GM12878 (cell line): Measurements from ENCODE around the gene TDRD12. TPM values are rescaled to one million over a fixed set of nuclear protein-coding genes. Genes with fewer than 3 reads are reported as not detected.

Experiments
- ATAC-seq: fragments of 200-7000 bp; cut with Tn5 transposase; 3 replicates; pipeline ENCODE4 v1.9.1; 2020; ENCODE audit warnings: mild to moderate bottlenecking, moderate library complexity
- BruUV-seq: library from RNA; stranded (reverse); fragments of 400-500 nt; replicated peaks from 2 replicates; lab custom pipeline; 2021; lab: Mats Ljungman, UMichigan
- CTCF ChIA-PET: fragments of 300-600 bp; sonication (Branson Sonifier 250); formaldehyde crosslinking; extraction: SDS; loops from one replicate; lab custom pipeline; 2021; ENCODE audit warnings: inconsistent platforms; lab: Yijun Ruan, JAX
- POLR2A ChIA-PET: fragments of 350-600 bp; formaldehyde crosslinking; extraction: SDS; loops from one replicate; lab custom pipeline; 2021; ENCODE audit warnings: inconsistent platforms; lab: Charles Lee
- RAD21 ChIA-PET: fragments of 300-600 bp; sonication (Branson Sonifier 250); formaldehyde crosslinking; loops from one replicate; lab custom pipeline; 2023; ENCODE audit warnings: antibody characterized with exemption; ENCODE audit not compliant: unreplicated experiment; lab: Charles Lee
- SMC1A ChIA-PET: fragments of 300-600 bp; sonication (Branson Sonifier 250); formaldehyde crosslinking; loops from one replicate; lab custom pipeline; 2023; ENCODE audit not compliant: unreplicated experiment, uncharacterized antibody; lab: Charles Lee
- DNase-seq: peaks from one replicate; pipeline ENCODE4 v3.0.0-alpha.2; 2011; ENCODE audit warnings: low read depth, low spot score
- FAIRE-seq: peaks from 3 replicates; lab custom pipeline; 2011; peaks lifted over from hg19 to GRCh38; lab: Jason Lieb, UNC
- H2AFZ ChIP-seq: 2 replicates; pipeline ENCODE4 v1.6.0; 2011; ENCODE audit warnings: low read depth, low read length, control low read depth; ENCODE audit not compliant: control insufficient read depth
- H3K27ac ChIP-seq: 2 replicates; pipeline ENCODE4 v1.5.1; 2011; ENCODE audit warnings: control low read depth; ENCODE audit not compliant: control insufficient read depth, insufficient read depth
- H3K27me3 ChIP-seq, 2 experiments: replicated peaks in 1 of 2; 2 replicates each; pipeline versions ENCODE4 v1.6.0 to v1.6.1; 2011; ENCODE audit warnings: low read length in 1 of 2; ENCODE audit not compliant: control insufficient read depth in 2 of 2, insufficient read depth in 2 of 2
- H3K36me3 ChIP-seq, 2 experiments: 2 replicates each; pipeline ENCODE4 v1.5.1; 2011; ENCODE audit warnings: low read length in 1 of 2; ENCODE audit not compliant: control insufficient read depth in 2 of 2, insufficient read depth in 2 of 2
- H3K4me1 ChIP-seq: 2 replicates; pipeline ENCODE4 v1.6.1; 2011; ENCODE audit warnings: mild to moderate bottlenecking, low read length, moderate library complexity, mixed read lengths; ENCODE audit not compliant: control insufficient read depth, insufficient read depth
- H3K4me2 ChIP-seq: 2 replicates; pipeline ENCODE4 v1.6.0; 2011; ENCODE audit warnings: control low read depth; ENCODE audit not compliant: control insufficient read depth, insufficient read depth
- H3K4me3 ChIP-seq: fragments of 200-600 bp; sonication (generic); 2 replicates; pipeline ENCODE4 v1.5.1; 2016
- H3K79me2 ChIP-seq: 2 replicates; pipeline ENCODE4 v1.6.0; 2011; ENCODE audit warnings: low read length; ENCODE audit not compliant: control insufficient read depth, insufficient read depth
- H3K9ac ChIP-seq: 2 replicates; pipeline ENCODE4 v1.8.0; 2011; ENCODE audit warnings: low read length, control low read depth, mixed read lengths; ENCODE audit not compliant: control insufficient read depth, insufficient read depth
- H3K9me3 ChIP-seq: replicated peaks from 3 replicates; pipeline ENCODE4 v1.5.1; 2011; ENCODE audit warnings: mild to moderate bottlenecking, low read length; ENCODE audit not compliant: control insufficient read depth, insufficient read depth
- H4K20me1 ChIP-seq: 2 replicates; pipeline ENCODE4 v1.6.0; 2011; ENCODE audit not compliant: control insufficient read depth, insufficient read depth
- BACH1 ChIP-seq: fragments of 450-650 bp; IDR thresholded peaks from 2 replicates; pipeline ENCODE4 v1.6.1; 2017; ENCODE audit warnings: mild to moderate bottlenecking, borderline replicate concordance
- EP300 ChIP-seq, 2 experiments: fragments of 150-350 bp in 1 of 2; IDR thresholded peaks; 2 replicates each; pipeline ENCODE4 v1.6.1; 2011 to 2012; ENCODE audit warnings: low read depth in 2 of 2, low read length in 2 of 2, borderline replicate concordance in 1 of 2, improper control_type of control experiment in 1 of 2, inconsistent platforms in 1 of 2; ENCODE audit not compliant: control insufficient read depth in 1 of 2
- KLF5 ChIP-seq: fragments of 450-650 bp; IDR thresholded peaks from 2 replicates; pipeline ENCODE4 v1.6.1; 2014; ENCODE audit warnings: mild to moderate bottlenecking; ENCODE audit not compliant: partially characterized antibody
- SPI1 ChIP-seq: IDR thresholded peaks from 2 replicates; pipeline ENCODE4 v1.6.1; 2011; ENCODE audit warnings: low read depth, mild to moderate bottlenecking, low read length, moderate library complexity, borderline replicate concordance; ENCODE audit not compliant: insufficient read depth
- TCF12 ChIP-seq: IDR thresholded peaks from 2 replicates; pipeline ENCODE4 v1.6.1; 2011; ENCODE audit warnings: low read depth, mild to moderate bottlenecking, low read length
- WGBS: methylation state at CpG from one replicate; pipeline ENCODE4 v1.1.6; 2016; ENCODE audit warnings: low lambda C conversion rate; ENCODE audit not compliant: insufficient replicate concordance, insufficient coverage; ENCODE audit errors: missing lambda C conversion rate; 5-methylcytosine and 5-hydroxymethylcytosine counted together
- in situ Hi-C: fragments of 300-500 bp; cut with MboI; formaldehyde crosslinking; loops from 9 replicates; pipeline ENCODE4 v1.14.3; 2018; ENCODE audit warnings: mixed read lengths
- intact Hi-C: fragments of 100-400 bp; cut with micrococcal nuclease; formaldehyde crosslinking; loops from one replicate; pipeline ENCODE4 v1.14.2; 2022; ENCODE audit not compliant: unreplicated experiment
- polyA plus RNA-seq, 11 experiments: library from polyadenylated mRNA; depleted of rRNA in 4 of 11; unstranded in 6 of 11; stranded (reverse) in 5 of 11; fragments of >200 nt; fragmentation: Nextera tagmentation in 4 of 11; fragmentation: Illumina TruSeq in 1 of 11; extraction: Ambion mirVana in 4 of 11; extraction: Trizol in 1 of 11; gene quantifications; 1 replicate in 1 of 11; 2 replicates in 10 of 11; pipeline versions ENCODE4 v1.2.1 to v1.2.3, GENCODE V29; 2011 to 2016; ENCODE audit warnings: inconsistent platforms in 2 of 11, missing spikeins in 2 of 11, low read depth in 1 of 11
- total RNA-seq, 4 experiments: library from RNA; depleted of rRNA in 3 of 4; stranded (reverse); fragments of >200 nt in 3 of 4; fragmentation: Illumina TruSeq in 1 of 4; extraction: Trizol in 1 of 4; gene quantifications; 2 replicates each; pipeline versions ENCODE4 v1.2.1 to v1.2.3, GENCODE V29; 2013 to 2021
- TF ChIP-seq, protein P1 (sequence below): IDR thresholded peaks from 2 replicates; pipeline ENCODE4 v1.6.1; 2012; ENCODE audit warnings: low read depth, low read length, improper control_type of control experiment

The TDRD12 gene
- total and polyA plus RNA-seq, 10 of the 15 experiments (the other 5 are each of a cell fraction or from before 2014, with no cell fraction given): 0.08 to 0.15 TPM; not detected in 8

DNA sequence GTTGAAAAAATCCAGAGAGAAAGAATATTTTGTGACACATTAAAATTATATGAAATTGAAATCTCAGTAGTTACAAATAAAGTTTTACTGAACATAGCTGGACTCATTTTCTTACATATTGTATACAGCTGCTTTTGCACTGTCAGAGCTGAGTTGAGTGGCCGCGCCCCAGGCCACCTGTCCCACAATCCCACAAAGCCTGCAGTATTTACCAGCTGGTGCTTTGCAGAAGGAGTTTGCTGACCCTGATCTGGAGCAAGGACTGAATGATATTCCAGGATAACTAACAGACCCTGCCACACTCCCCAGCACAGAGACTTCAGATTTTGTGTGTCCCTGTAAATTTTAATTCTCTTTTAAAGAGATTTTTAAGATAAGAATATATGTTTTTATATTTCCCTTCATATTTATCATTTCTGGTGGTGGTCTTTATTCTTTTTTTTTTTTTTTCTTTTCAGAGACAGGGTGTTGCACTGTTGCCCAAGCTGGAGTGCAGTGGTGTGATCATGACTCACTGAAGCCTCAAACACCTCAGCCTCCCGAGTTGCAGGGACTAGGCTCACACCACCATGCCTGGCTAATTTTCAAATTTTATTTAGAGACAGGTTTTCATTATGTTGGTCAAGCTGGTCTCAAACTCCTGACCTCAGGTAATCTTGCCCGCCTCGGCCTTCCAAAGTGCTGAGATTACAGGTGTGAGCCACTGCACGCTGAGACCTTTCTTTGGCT lies 48.5 kb downstream of the TDRD12 start:
- Histone ChIP-seq H3K4me2 (no peak overlapping the region), H3K9ac (no peak overlapping the region)
- no peak for FAIRE-seq
- TF ChIP-seq EP300 (IDR thresholded peaks at IDR 0.05; ENCODE audit: borderline replicate concordance in 1 of 2, control insufficient read depth in 1 of 2, low read depth in 2 of 2, low read length in 2 of 2) (no peak), SPI1 (no peak), TCF12 (no peak), BACH1 (no peak), KLF5 (no peak)
- TF ChIP-seq, protein P1, sequence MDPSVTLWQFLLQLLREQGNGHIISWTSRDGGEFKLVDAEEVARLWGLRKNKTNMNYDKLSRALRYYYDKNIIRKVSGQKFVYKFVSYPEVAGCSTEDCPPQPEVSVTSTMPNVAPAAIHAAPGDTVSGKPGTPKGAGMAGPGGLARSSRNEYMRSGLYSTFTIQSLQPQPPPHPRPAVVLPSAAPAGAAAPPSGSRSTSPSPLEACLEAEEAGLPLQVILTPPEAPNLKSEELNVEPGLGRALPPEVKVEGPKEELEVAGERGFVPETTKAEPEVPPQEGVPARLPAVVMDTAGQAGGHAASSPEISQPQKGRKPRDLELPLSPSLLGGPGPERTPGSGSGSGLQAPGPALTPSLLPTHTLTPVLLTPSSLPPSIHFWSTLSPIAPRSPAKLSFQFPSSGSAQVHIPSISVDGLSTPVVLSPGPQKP: no peak
- TF ChIP-seq, all 136 proteins: peak for 0
- Histone ChIP-seq H3K79me2 (no peaks in the 10 kb centered on the region), H3K27me3 (no peaks in the 10 kb centered on the region), H3K36me3 (no peaks in the 10 kb centered on the region), H3K27ac (no peak overlapping the region), H3K4me3 (no peak overlapping the region), H3K4me1 (no peaks in the 10 kb centered on the region), H4K20me1 (no peaks in the 10 kb centered on the region), H2AFZ (no peak overlapping the region), H3K9me3 (no peaks in the 10 kb centered on the region)
- in situ Hi-C loops (no loop called here), intact Hi-C loops (no loop called here)
- WGBS: 45% methylated on average over 6 of the region's 6 CpGs
- ChIA-PET SMC1A (interaction anchor here (1.0 kb wide), 1 partner anchor 57 kb away, joined by 3 read pairs; no protein-coding TSS in a partner anchor), CTCF (interaction anchor here (0.7 kb wide), 1 partner anchor 20 kb away, joined by 4 read pairs; no protein-coding TSS in a partner anchor), POLR2A (no interaction called here), RAD21 (no interaction called here)
- no TSS peak for BruUV-seq
- ATAC-seq (no peak), DNase-seq (no peak)
